Smooth muscle cell (in vitro differentiated cells): Measurements from ENCODE around the gene ERBIN. TPM values are rescaled to one million over a fixed set of nuclear protein-coding genes. Genes with fewer than 3 reads are reported as not detected.

ENCODE experiments used
- DNase-seq: peaks from one replicate; lab custom pipeline; 2025; ENCODE audit not compliant: unreplicated experiment; lab: John Stamatoyannopoulos, UW
- H2AFZ ChIP-seq: fragments of 200-600 bp; sonication (generic); 2 replicates; pipeline ENCODE4 v1.6.0; 2016; ENCODE audit warnings: antibody characterized with exemption, low read depth, mild to moderate bottlenecking
- H3F3A ChIP-seq: fragments of 200-600 bp; sonication (generic); 2 replicates; pipeline ENCODE4 v1.6.0; 2017; ENCODE audit warnings: antibody characterized with exemption, low read depth
- H3K27ac ChIP-seq: fragments of 200-600 bp; sonication (generic); 2 replicates; pipeline ENCODE4 v1.5.1; 2016; ENCODE audit warnings: low read depth, mild to moderate bottlenecking
- H3K27me3 ChIP-seq: fragments of 200-600 bp; sonication (generic); 2 replicates; pipeline ENCODE4 v1.6.1; 2016; ENCODE audit warnings: low read depth, mild to moderate bottlenecking
- H3K36me3 ChIP-seq: fragments of 200-600 bp; sonication (generic); 2 replicates; pipeline ENCODE4 v1.5.1; 2016; ENCODE audit warnings: low read depth
- H3K4me1 ChIP-seq: fragments of 200-600 bp; sonication (generic); 2 replicates; pipeline ENCODE4 v1.5.1; 2016; ENCODE audit warnings: low read depth
- H3K4me2 ChIP-seq: fragments of 200-600 bp; sonication (generic); 2 replicates; pipeline ENCODE4 v1.6.0; 2016; ENCODE audit warnings: mild to moderate bottlenecking
- H3K4me3 ChIP-seq: fragments of 200-600 bp; sonication (generic); 2 replicates; pipeline ENCODE4 v1.5.1; 2016; ENCODE audit warnings: mild to moderate bottlenecking
- H3K79me2 ChIP-seq: fragments of 200-600 bp; sonication (generic); 2 replicates; pipeline ENCODE4 v1.6.0; 2016; ENCODE audit warnings: low read depth, mild to moderate bottlenecking
- H3K9ac ChIP-seq: fragments of 200-600 bp; sonication (generic); 2 replicates; pipeline ENCODE4 v1.6.0; 2016; ENCODE audit warnings: low read depth
- H3K9me3 ChIP-seq: fragments of 200-600 bp; sonication (generic); replicated peaks from 2 replicates; pipeline ENCODE4 v1.5.1; 2016; ENCODE audit warnings: low read depth
- H4K20me1 ChIP-seq: fragments of 200-600 bp; sonication (generic); 2 replicates; pipeline ENCODE4 v1.6.0; 2016; ENCODE audit warnings: low read depth
- WGBS: methylation state at CpG from one replicate; pipeline ENCODE4 v1.1.7; 2016; ENCODE audit warnings: low lambda C conversion rate; 5-methylcytosine and 5-hydroxymethylcytosine counted together
- polyA plus RNA-seq: library from polyadenylated mRNA; unstranded; fragments of >200 nt; fragmentation: Nextera tagmentation; extraction: Ambion mirVana; gene quantifications from 2 replicates; pipeline ENCODE4 v1.2.1, GENCODE V29; 2016
- total RNA-seq: library from RNA; depleted of rRNA; stranded (reverse); fragments of >200 nt; gene quantifications from 2 replicates; pipeline ENCODE4 v1.2.3, GENCODE V29; 2014
- TF ChIP-seq, protein P1 (sequence below): fragments of 200-600 bp; sonication (generic); IDR thresholded peaks from 2 replicates; pipeline ENCODE4 v1.5.1; 2017; ENCODE audit warnings: borderline replicate concordance, mild to moderate bottlenecking, antibody characterized with exemption; ENCODE audit not compliant: insufficient read depth, poor library complexity, severe bottlenecking

ERBIN gene
- total and polyA plus RNA-seq, 2 experiments from 2014 or later, result 16.8 to 75.8 TPM

GRCh38 chr5:66009277-66009676, 82.9 kb downstream of the ERBIN start:
- Histone ChIP-seq H3K79me2 (peaks cover 63% of the 10 kb centered on the region), H2AFZ (no peak overlapping the region)
- TF ChIP-seq, protein P1, sequence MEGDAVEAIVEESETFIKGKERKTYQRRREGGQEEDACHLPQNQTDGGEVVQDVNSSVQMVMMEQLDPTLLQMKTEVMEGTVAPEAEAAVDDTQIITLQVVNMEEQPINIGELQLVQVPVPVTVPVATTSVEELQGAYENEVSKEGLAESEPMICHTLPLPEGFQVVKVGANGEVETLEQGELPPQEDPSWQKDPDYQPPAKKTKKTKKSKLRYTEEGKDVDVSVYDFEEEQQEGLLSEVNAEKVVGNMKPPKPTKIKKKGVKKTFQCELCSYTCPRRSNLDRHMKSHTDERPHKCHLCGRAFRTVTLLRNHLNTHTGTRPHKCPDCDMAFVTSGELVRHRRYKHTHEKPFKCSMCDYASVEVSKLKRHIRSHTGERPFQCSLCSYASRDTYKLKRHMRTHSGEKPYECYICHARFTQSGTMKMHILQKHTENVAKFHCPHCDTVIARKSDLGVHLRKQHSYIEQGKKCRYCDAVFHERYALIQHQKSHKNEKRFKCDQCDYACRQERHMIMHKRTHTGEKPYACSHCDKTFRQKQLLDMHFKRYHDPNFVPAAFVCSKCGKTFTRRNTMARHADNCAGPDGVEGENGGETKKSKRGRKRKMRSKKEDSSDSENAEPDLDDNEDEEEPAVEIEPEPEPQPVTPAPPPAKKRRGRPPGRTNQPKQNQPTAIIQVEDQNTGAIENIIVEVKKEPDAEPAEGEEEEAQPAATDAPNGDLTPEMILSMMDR, result no peak

GRCh38 chr5:66010476-66010875, 84.1 kb downstream of the ERBIN start:
- H4K20me1 ChIP-seq, result peaks cover 39% of the 10 kb centered on the region
- H3K27ac ChIP-seq, result no peak overlapping the region
- no peaks in the 10 kb centered on the region for H3K27me3 ChIP-seq
- H3K36me3 ChIP-seq, result peaks cover 6% of the 10 kb centered on the region
- peaks cover 3% of the 10 kb centered on the region for H3F3A ChIP-seq
- H2AFZ ChIP-seq, result no peak overlapping the region
- H3K4me2 ChIP-seq, result no peak overlapping the region
- no peaks in the 10 kb centered on the region for H3K9me3 ChIP-seq
- no peak for DNase-seq
- H3K79me2 ChIP-seq, result peaks cover 65% of the 10 kb centered on the region
- H3K4me3 ChIP-seq, result no peak overlapping the region
- no peaks in the 10 kb centered on the region for H3K4me1 ChIP-seq
- TF ChIP-seq, protein P1, result no peak
- H3K9ac ChIP-seq, result no peak overlapping the region

More at GRCh38 chr5:66009277-66009676, 82.9 kb downstream of the ERBIN start:
- Histone ChIP-seq H4K20me1 (peaks cover 49% of the 10 kb centered on the region), H3K4me1 (no peaks in the 10 kb centered on the region), H3K9ac (no peak overlapping the region), H3F3A (no peaks in the 10 kb centered on the region), H3K9me3 (no peaks in the 10 kb centered on the region), H3K36me3 (no peaks in the 10 kb centered on the region), H3K4me2 (no peak overlapping the region), H3K4me3 (no peak overlapping the region), H3K27ac (no peak overlapping the region), H3K27me3 (no peaks in the 10 kb centered on the region)
- 98% methylated on average over 2 of the region's 2 CpGs for WGBS
- no peak for DNase-seq

GRCh38 chr5:66012271-66012670, 85.9 kb downstream of the ERBIN start:
- H3K4me3 ChIP-seq, result no peak overlapping the region
- no peaks in the 10 kb centered on the region for H3K9me3 ChIP-seq
- H3K27ac ChIP-seq, result no peak overlapping the region
- peaks cover 3% of the 10 kb centered on the region for H3F3A ChIP-seq
- peaks cover 42% of the 10 kb centered on the region for H4K20me1 ChIP-seq
- no peaks in the 10 kb centered on the region for H3K27me3 ChIP-seq
- no peak for DNase-seq
- H3K79me2 ChIP-seq, result peaks cover 72% of the 10 kb centered on the region
- no peak overlapping the region for H3K4me2 ChIP-seq
- no peaks in the 10 kb centered on the region for H3K4me1 ChIP-seq
- H3K9ac ChIP-seq, result no peak overlapping the region
- peaks cover 14% of the 10 kb centered on the region for H3K36me3 ChIP-seq
- H2AFZ ChIP-seq, result no peak overlapping the region
- TF ChIP-seq, protein P1, result no peak

GRCh38 chr5:66013397-66013796, 87.0 kb downstream of the ERBIN start:
- no peak overlapping the region for H2AFZ ChIP-seq
- peaks cover 42% of the 10 kb centered on the region for H4K20me1 ChIP-seq
- peaks cover 3% of the 10 kb centered on the region for H3F3A ChIP-seq
- no peaks in the 10 kb centered on the region for H3K9me3 ChIP-seq
- H3K27me3 ChIP-seq, result no peaks in the 10 kb centered on the region
- H3K4me2 ChIP-seq, result no peak overlapping the region
- peaks cover 14% of the 10 kb centered on the region for H3K36me3 ChIP-seq
- no peak overlapping the region for H3K27ac ChIP-seq
- no peak overlapping the region for H3K4me3 ChIP-seq
- H3K4me1 ChIP-seq, result no peaks in the 10 kb centered on the region
- TF ChIP-seq, protein P1, result no peak
- no peak for DNase-seq
- 89% methylated on average over 2 of the region's 2 CpGs for WGBS
- H3K79me2 ChIP-seq, result peaks cover 69% of the 10 kb centered on the region
- no peak overlapping the region for H3K9ac ChIP-seq
